CD4-positive, alpha-beta T cell treated with Interleukin-17A for 4 hours (primary cell): ENCODE data around the gene CFAP61.

Experiments used
- DNase-seq: peaks from one replicate; pipeline ENCODE4 v3.0.0-alpha.2; 2020; ENCODE audit warnings: mixed read lengths

The CFAP61 gene

DNA sequence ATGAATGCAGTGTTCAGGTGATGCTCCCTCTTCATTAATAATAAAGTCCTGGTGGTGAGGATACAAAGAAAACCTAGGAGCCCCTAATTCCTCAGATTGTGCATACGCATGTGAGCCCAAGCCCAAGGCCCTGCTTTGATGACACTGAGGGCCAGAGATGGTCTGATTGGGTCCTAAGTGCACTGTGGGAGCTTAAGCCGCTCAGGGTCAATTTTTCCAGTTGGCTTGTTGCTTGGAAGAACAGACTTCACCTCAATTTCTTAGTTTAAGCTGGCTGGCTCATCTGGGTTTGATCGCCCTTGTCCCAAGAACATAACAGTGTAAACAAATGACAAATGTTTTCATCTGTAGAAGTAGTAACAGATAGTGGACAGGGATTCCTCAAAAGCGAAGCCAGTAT is 357.0 kb downstream of the CFAP61 start:
- DNase-seq, result no peak
